ENCODE measurements around the gene CC2D2B. TPM values are rescaled to one million over a fixed set of nuclear protein-coding genes. Genes with fewer than 3 reads are reported as not detected.

CC2D2B gene
- total RNA-seq, 1 experiment from 2014 or later, result 0.21 TPM

GRCh38 chr10:95880704-95881103, 27.1 kb upstream of the CC2D2B start:
- POLR2A ChIA-PET, result interaction anchor here (0.6 kb wide), 1 partner anchor 16 kb away, joined by 6 read pairs; no protein-coding TSS in a partner anchor
- H3K9me3 ChIP-seq (ENCODE audit: control insufficient read depth, insufficient read depth, low read depth, low read length), result no peaks in the 10 kb centered on the region
- in situ Hi-C loops (cut with HindIII; ENCODE audit: low pct_unique_long_range_greater_than_20kb, low sequenced_read_pairs), result no loop called here
- TF ChIP-seq TCF7L2 (IDR thresholded peaks at IDR 0.05; ENCODE audit: low read depth, low read length) (no peak), CTCF (IDR thresholded peaks at IDR 0.05) (no peak), SIN3A (IDR thresholded peaks at IDR 0.05; ENCODE audit: borderline replicate concordance, insufficient read depth, low read depth, low read length) (no peak), POLR2AphosphoS5 (IDR thresholded peaks at IDR 0.05; ENCODE audit: low read depth, low read length) (no peak)
- TF ChIP-seq, protein P1, sequence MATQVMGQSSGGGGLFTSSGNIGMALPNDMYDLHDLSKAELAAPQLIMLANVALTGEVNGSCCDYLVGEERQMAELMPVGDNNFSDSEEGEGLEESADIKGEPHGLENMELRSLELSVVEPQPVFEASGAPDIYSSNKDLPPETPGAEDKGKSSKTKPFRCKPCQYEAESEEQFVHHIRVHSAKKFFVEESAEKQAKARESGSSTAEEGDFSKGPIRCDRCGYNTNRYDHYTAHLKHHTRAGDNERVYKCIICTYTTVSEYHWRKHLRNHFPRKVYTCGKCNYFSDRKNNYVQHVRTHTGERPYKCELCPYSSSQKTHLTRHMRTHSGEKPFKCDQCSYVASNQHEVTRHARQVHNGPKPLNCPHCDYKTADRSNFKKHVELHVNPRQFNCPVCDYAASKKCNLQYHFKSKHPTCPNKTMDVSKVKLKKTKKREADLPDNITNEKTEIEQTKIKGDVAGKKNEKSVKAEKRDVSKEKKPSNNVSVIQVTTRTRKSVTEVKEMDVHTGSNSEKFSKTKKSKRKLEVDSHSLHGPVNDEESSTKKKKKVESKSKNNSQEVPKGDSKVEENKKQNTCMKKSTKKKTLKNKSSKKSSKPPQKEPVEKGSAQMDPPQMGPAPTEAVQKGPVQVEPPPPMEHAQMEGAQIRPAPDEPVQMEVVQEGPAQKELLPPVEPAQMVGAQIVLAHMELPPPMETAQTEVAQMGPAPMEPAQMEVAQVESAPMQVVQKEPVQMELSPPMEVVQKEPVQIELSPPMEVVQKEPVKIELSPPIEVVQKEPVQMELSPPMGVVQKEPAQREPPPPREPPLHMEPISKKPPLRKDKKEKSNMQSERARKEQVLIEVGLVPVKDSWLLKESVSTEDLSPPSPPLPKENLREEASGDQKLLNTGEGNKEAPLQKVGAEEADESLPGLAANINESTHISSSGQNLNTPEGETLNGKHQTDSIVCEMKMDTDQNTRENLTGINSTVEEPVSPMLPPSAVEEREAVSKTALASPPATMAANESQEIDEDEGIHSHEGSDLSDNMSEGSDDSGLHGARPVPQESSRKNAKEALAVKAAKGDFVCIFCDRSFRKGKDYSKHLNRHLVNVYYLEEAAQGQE (IDR thresholded peaks at IDR 0.05; ENCODE audit: insufficient read depth in 1 of 2, low read depth in 2 of 2, low read length in 1 of 2), result no peak
- DNase-seq (ENCODE audit: low read depth, low spot score) (no peak), ATAC-seq (no peak)
- CTCF ChIA-PET, result no interaction called here
- H3K36me3 ChIP-seq (ENCODE audit: control insufficient read depth, insufficient read depth, low read length), result no peaks in the 10 kb centered on the region; the same call in 1 of the 2 replicates
- H3K4me1 ChIP-seq (ENCODE audit: control insufficient read depth, insufficient read depth, low read length), result no peaks in the 10 kb centered on the region
- H3K27ac ChIP-seq (ENCODE audit: low read length), result no peak overlapping the region
- no peaks in the 10 kb centered on the region for H3K27me3 ChIP-seq (ENCODE audit: control insufficient read depth, insufficient read depth, low read length)
- no TSS peak for BruUV-seq (replicated peaks)
- H3K4me3 ChIP-seq (ENCODE audit: low read depth in 2 of 2, low read length in 2 of 2), result no peak overlapping the region
- intact Hi-C loops (cut with micrococcal nuclease; ENCODE audit: unreplicated experiment), result no loop called here

DNA sequence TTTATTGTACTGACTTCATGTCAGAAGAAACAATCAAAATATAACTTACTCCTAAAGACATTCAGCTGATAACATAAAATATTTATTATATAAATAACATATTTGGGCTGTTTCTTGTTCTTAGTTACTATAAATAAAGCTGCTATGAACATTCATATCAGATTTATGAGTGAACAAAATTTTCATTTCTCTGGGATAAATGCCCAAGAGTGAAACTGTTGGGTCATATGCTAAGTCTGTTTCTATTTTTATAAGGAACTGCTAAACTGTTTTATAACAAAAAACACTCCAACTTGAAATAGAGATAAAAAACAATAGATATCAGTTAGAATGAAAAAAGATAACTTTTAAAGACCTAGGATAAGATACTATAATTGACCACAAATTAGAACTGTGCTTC, 26.5 kb upstream of the CC2D2B start:
- no peak for DNase-seq (ENCODE audit: low read depth, low spot score)
- Histone ChIP-seq H3K9me3 (ENCODE audit: control insufficient read depth, insufficient read depth, low read depth, low read length) (no peaks in the 10 kb centered on the region), H3K36me3 (ENCODE audit: control insufficient read depth, insufficient read depth, low read length) (no peaks in the 10 kb centered on the region; the same call in 1 of the 2 replicates), H3K4me1 (ENCODE audit: control insufficient read depth, insufficient read depth, low read length) (no peaks in the 10 kb centered on the region), H3K27me3 (ENCODE audit: control insufficient read depth, insufficient read depth, low read length) (no peaks in the 10 kb centered on the region), H3K27ac (ENCODE audit: low read length) (no peak overlapping the region), H3K4me3 (ENCODE audit: low read depth in 2 of 2, low read length in 2 of 2) (no peak overlapping the region)
- BruUV-seq (replicated peaks), result no TSS peak
- no peak for TF ChIP-seq POLR2AphosphoS5 (IDR thresholded peaks at IDR 0.05; ENCODE audit: low read depth, low read length)
- no peak for TF ChIP-seq CTCF (IDR thresholded peaks at IDR 0.05)
- TF ChIP-seq SIN3A (IDR thresholded peaks at IDR 0.05; ENCODE audit: borderline replicate concordance, insufficient read depth, low read depth, low read length), result no peak
- no peak for TF ChIP-seq TCF7L2 (IDR thresholded peaks at IDR 0.05; ENCODE audit: low read depth, low read length)
- TF ChIP-seq, protein P1 (IDR thresholded peaks at IDR 0.05; ENCODE audit: insufficient read depth in 1 of 2, low read depth in 2 of 2, low read length in 1 of 2), result no peak
- ATAC-seq, result no peak
- ChIA-PET CTCF (no interaction called here), POLR2A (no interaction called here)
- in situ Hi-C loops (cut with HindIII; ENCODE audit: low pct_unique_long_range_greater_than_20kb, low sequenced_read_pairs), result no loop called here
- intact Hi-C loops (cut with micrococcal nuclease; ENCODE audit: unreplicated experiment), result no loop called here

Data from Panc1 (cell line).